HEK293T (cell line): Measurements from ENCODE around the gene LIPC.

Source experiments
- ARNT ChIP-seq: fragments of 450-650 bp; IDR thresholded peaks from 2 replicates; pipeline ENCODE4 v1.6.1; 2017; ENCODE audit warnings: mild to moderate bottlenecking
- BHLHE40 ChIP-seq: fragments of 450-650 bp; IDR thresholded peaks from 2 replicates; pipeline ENCODE4 v1.6.1; 2016; ENCODE audit warnings: mild to moderate bottlenecking, moderate library complexity, borderline replicate concordance
- ELF4 ChIP-seq: fragments of 450-650 bp; IDR thresholded peaks from 2 replicates; pipeline ENCODE4 v1.6.1; 2017; ENCODE audit warnings: antibody characterized with exemption
- FOXA1 ChIP-seq: fragments of 450-650 bp; IDR thresholded peaks from 2 replicates; pipeline ENCODE4 v1.6.1; 2016; ENCODE audit warnings: mild to moderate bottlenecking
- FOXK2 ChIP-seq: fragments of 450-650 bp; IDR thresholded peaks from 2 replicates; pipeline ENCODE4 v1.6.1; 2016; ENCODE audit warnings: mild to moderate bottlenecking
- FOXM1 ChIP-seq: fragments of 450-650 bp; IDR thresholded peaks from 2 replicates; pipeline ENCODE4 v1.6.1; 2017; ENCODE audit warnings: mild to moderate bottlenecking, borderline replicate concordance
- HDGF ChIP-seq: fragments of 450-650 bp; IDR thresholded peaks from 2 replicates; pipeline ENCODE4 v1.6.1; 2017; ENCODE audit warnings: antibody characterized with exemption, borderline replicate concordance
- L3MBTL2 ChIP-seq: fragments of 450-650 bp; conservative IDR thresholded peaks from 2 replicates; pipeline ENCODE4 v1.6.1; 2016; ENCODE audit warnings: mild to moderate bottlenecking
- LEF1 ChIP-seq: fragments of 450-650 bp; IDR thresholded peaks from 2 replicates; pipeline ENCODE4 v1.6.1; 2017; ENCODE audit warnings: mild to moderate bottlenecking, borderline replicate concordance
- NFRKB ChIP-seq: fragments of 450-650 bp; IDR thresholded peaks from 2 replicates; pipeline ENCODE4 v1.6.1; 2016; ENCODE audit warnings: mild to moderate bottlenecking, moderate library complexity
- SP1 ChIP-seq: fragments of 450-650 bp; IDR thresholded peaks from 2 replicates; pipeline ENCODE4 v1.6.1; 2017
- SUZ12 ChIP-seq: fragments of 450-650 bp; IDR thresholded peaks from 2 replicates; pipeline ENCODE4 v1.6.1; 2016; ENCODE audit warnings: mild to moderate bottlenecking
- TARDBP ChIP-seq: fragments of 450-650 bp; IDR thresholded peaks from 2 replicates; pipeline ENCODE4 v1.6.1; 2016
- ZNF384 ChIP-seq: fragments of 450-650 bp; IDR thresholded peaks from 2 replicates; pipeline ENCODE4 v1.6.1; 2016

DNA sequence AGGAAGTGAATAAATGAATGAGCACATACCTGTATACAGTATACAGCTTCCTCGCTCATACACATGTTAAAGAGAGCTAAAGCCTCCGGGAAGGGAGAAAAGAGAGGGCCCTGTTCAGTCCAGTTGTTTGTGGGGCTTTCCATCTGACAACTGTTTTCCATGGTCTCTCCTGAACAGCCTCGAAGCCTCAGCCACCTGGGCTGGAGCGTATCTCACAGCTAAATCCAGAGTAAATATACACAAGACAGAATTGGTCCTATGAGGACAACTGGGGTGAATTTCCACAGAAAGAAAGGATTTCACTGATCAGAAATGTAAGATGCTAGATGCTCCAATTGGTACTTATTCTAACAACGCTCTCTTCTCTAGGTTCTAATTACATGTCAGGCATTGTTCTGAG lies 103.5 kb downstream of the LIPC start:
- TF ChIP-seq FOXM1 (no peak), SUZ12 (no peak), TARDBP (no peak), SP1 (no peak), NFRKB (no peak), BHLHE40 (no peak), FOXA1 (no peak), L3MBTL2 (no peak), ELF4 (no peak), ARNT (no peak), ZNF384 (no peak), HDGF (no peak), LEF1 (no peak), FOXK2 (no peak)
